K562 (cell line): ENCODE data around the gene NECAP2. TPM values are rescaled to one million over a fixed set of nuclear protein-coding genes. Genes with fewer than 3 reads are reported as not detected.

ENCODE experiments used
- ATAC-seq: fragments of 200-7000 bp; cut with Tn5 transposase; 3 replicates; pipeline ENCODE4 v1.9.1; 2020; ENCODE audit warnings: moderate library complexity
- BruUV-seq: library from RNA; stranded (reverse); fragments of 400-500 nt; replicated peaks from 2 replicates; lab custom pipeline; 2021; lab: Mats Ljungman, UMichigan
- CTCF ChIA-PET: fragments of 300-600 bp; formaldehyde crosslinking; extraction: SDS; loops from one replicate; lab custom pipeline; 2021; ENCODE audit warnings: low intra/inter-chr PET ratio; lab: Yijun Ruan, JAX
- POLR2A ChIA-PET: fragments of 300-600, 350-650 bp; sonication (Branson Sonifier 250); formaldehyde crosslinking; extraction: SDS; loops from one replicate; lab custom pipeline; 2021; ENCODE audit warnings: antibody characterized with exemption, inconsistent platforms; lab: Yijun Ruan, JAX
- DNase-seq, 4 experiments: peaks; one replicate each; pipeline versions ENCODE4 v3.0.0 to v3.0.0-alpha.2; 2011 to 2018; ENCODE audit warnings: low spot score in 3 of 4, mixed read lengths in 3 of 4; ENCODE audit errors: extremely low read depth in 1 of 4
- FAIRE-seq: peaks from 2 replicates; lab custom pipeline; 2011; peaks lifted over from hg19 to GRCh38; lab: Jason Lieb, UNC
- H2AFZ ChIP-seq: 2 replicates; pipeline ENCODE4 v1.6.0; 2011; ENCODE audit warnings: low read depth, low read length, control low read depth, inconsistent platforms
- H3K27ac ChIP-seq: fragments of 200-600 bp; 3 replicates; pipeline ENCODE4 v1.8.0; 2011; ENCODE audit warnings: low read depth, mild to moderate bottlenecking, control low read depth, inconsistent platforms, low read length, moderate library complexity, mixed read lengths; ENCODE audit errors: extremely low read depth
- H3K27me3 ChIP-seq, 2 experiments: fragments of 300-600 bp in 1 of 2; 2 replicates in 1 of 2; 3 replicates in 1 of 2; pipeline versions ENCODE4 v1.6.0 to v1.8.0; 2011; ENCODE audit warnings: inconsistent platforms in 2 of 2, low read length in 2 of 2, mild to moderate bottlenecking in 1 of 2, mixed read lengths in 1 of 2, moderate library complexity in 1 of 2; ENCODE audit not compliant: control insufficient read depth in 2 of 2, insufficient read depth in 2 of 2
- H3K36me3 ChIP-seq: fragments of 300-600 bp; 3 replicates; pipeline ENCODE4 v1.8.0; 2011; ENCODE audit warnings: mild to moderate bottlenecking, low read length, inconsistent platforms; ENCODE audit not compliant: control insufficient read depth, insufficient read depth
- H3K4me1 ChIP-seq, 2 experiments: fragments of 200-600 bp in 1 of 2; replicated peaks in 1 of 2; 2 replicates in 1 of 2; 3 replicates in 1 of 2; pipeline versions ENCODE4 v1.5.1 to v1.8.0; 2011; ENCODE audit warnings: inconsistent platforms in 2 of 2, low read length in 2 of 2, mild to moderate bottlenecking in 1 of 2, mixed read lengths in 1 of 2, moderate library complexity in 1 of 2; ENCODE audit not compliant: control insufficient read depth in 2 of 2, insufficient read depth in 2 of 2
- H3K4me2 ChIP-seq: 2 replicates; pipeline ENCODE4 v1.6.1; 2011; ENCODE audit warnings: low read length, control low read depth, inconsistent platforms, mixed read lengths; ENCODE audit not compliant: insufficient read depth
- H3K4me3 ChIP-seq: fragments of 200-600 bp; sonication (generic), shearing (Covaris generic); 2 replicates; pipeline ENCODE4 v1.5.1; 2016; ENCODE audit warnings: control low read depth, inconsistent platforms
- H3K79me2 ChIP-seq: fragments of 200-600 bp; 3 replicates; pipeline ENCODE4 v1.8.0; 2011; ENCODE audit warnings: low read length, inconsistent platforms; ENCODE audit not compliant: control insufficient read depth, insufficient read depth
- H3K9ac ChIP-seq, 2 experiments: 2 replicates each; pipeline versions ENCODE4 v1.6.0 to v1.6.1; 2011; ENCODE audit warnings: low read depth in 2 of 2, low read length in 2 of 2, control low read depth in 1 of 2, inconsistent platforms in 1 of 2, mild to moderate bottlenecking in 1 of 2, mixed read lengths in 1 of 2; ENCODE audit not compliant: insufficient read depth in 1 of 2
- H3K9me1 ChIP-seq: one replicate; pipeline ENCODE4 v1.6.0; 2011; ENCODE audit warnings: inconsistent platforms, mild to moderate bottlenecking, low read length, moderate library complexity; ENCODE audit not compliant: control insufficient read depth, insufficient read depth
- H3K9me3 ChIP-seq: replicated peaks from 2 replicates; pipeline ENCODE4 v1.5.1; 2011; ENCODE audit warnings: low read depth, low read length, inconsistent platforms; ENCODE audit not compliant: control insufficient read depth, insufficient read depth
- H4K20me1 ChIP-seq: replicated peaks from 2 replicates; pipeline ENCODE4 v1.6.1; 2011; ENCODE audit warnings: low read length, inconsistent platforms, mixed read lengths; ENCODE audit not compliant: control insufficient read depth, insufficient read depth
- WGBS: fragments of 100-300 bp; shearing (Covaris generic); methylation state at CpG from one replicate; pipeline ENCODE4 v1.1.6; 2016; ENCODE audit warnings: low coverage, mixed read lengths; ENCODE audit not compliant: insufficient coverage; ENCODE audit errors: missing lambda C conversion rate; 5-methylcytosine and 5-hydroxymethylcytosine counted together
- in situ Hi-C: fragments of 300-500 bp; cut with MboI; formaldehyde crosslinking; loops from 4 replicates; pipeline ENCODE4 v1.15.0; 2018; ENCODE audit warnings: inconsistent platforms, mixed read lengths
- intact Hi-C: fragments of 100-400 bp; cut with micrococcal nuclease; formaldehyde crosslinking; loops from 2 replicates; pipeline ENCODE4 v1.14.2; 2022
- polyA plus RNA-seq, 8 experiments: library from polyadenylated mRNA; depleted of rRNA in 4 of 8; stranded (reverse) in 5 of 8; unstranded in 3 of 8; fragments of >200 nt; fragmentation: Nextera tagmentation in 2 of 8; fragmentation: Illumina TruSeq in 1 of 8; extraction: Ambion mirVana in 2 of 8; extraction: Trizol in 1 of 8; gene quantifications; 2 replicates each; pipeline versions ENCODE4 v1.2.1 to v1.2.3, GENCODE V29; 2011 to 2014; ENCODE audit warnings: inconsistent platforms in 1 of 8, missing spikeins in 1 of 8
- total RNA-seq, 7 experiments: library from RNA; depleted of rRNA in 6 of 7; stranded (reverse); fragments of >200 nt in 6 of 7; fragmentation: Illumina TruSeq in 2 of 7; extraction: Trizol in 2 of 7; gene quantifications; 2 replicates each; pipeline versions ENCODE4 v1.2.1 to v1.2.3, GENCODE V29; 2011 to 2021; ENCODE audit warnings: low replicate concordance in 1 of 7
- TF ChIP-seq, protein P1 (sequence below): fragments of 250-450 bp; sonication (Bioruptor Pico); IDR thresholded peaks from 2 replicates; pipeline ENCODE4 v1.5.0; 2021; ENCODE audit warnings: mild to moderate bottlenecking, borderline replicate concordance

The NECAP2 gene
- total and polyA plus RNA-seq, 9 of the 15 experiments (the other 6 are each of a cell fraction or from before 2014, with no cell fraction given), result 22.7 to 107 (median 79.2) TPM

DNA sequence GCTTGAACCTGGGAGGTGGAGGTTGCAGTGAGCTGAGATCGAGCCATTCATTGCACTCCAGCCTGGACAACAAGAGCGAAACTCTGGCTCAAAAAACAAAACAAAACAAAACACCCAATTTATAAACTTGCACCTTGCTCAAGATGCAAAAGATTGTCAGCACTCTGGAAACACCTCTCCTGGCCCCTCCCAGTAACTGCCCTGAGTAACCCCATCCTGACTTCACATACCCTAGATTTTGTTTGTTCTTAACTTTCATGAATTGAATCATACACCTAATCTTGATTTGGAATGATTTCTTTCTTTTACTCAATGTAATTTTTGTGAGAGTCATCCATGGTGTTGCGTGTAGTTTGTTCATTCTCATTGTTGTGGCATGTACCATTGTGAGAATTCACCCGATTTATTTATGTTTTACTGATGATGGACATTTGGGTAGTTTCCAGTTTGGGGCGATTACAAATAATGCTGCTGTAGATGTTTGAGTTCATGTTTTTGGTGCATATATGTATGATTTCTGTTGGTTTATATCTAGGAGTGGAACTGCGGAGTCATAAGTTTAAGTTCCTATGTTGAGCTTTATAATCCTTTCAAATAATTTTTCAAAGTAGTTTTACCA, 10.4 kb downstream of the NECAP2 start:
- H3K27ac ChIP-seq, result no peak overlapping the region
- H3K9me3 ChIP-seq, result no peaks in the 10 kb centered on the region
- no peak overlapping the region for H3K4me3 ChIP-seq
- H4K20me1 ChIP-seq, result 0 out of 2 replicates have a peak, but pooled peaks cover 3% of the 10 kb centered on the region
- DNase-seq (no peak), ATAC-seq (no peak)
- H3K9ac ChIP-seq, result no peak overlapping the region
- intact Hi-C loops, result no loop called here
- POLR2A ChIA-PET, result interaction anchor here (0.8 to 3.3 kb wide), 3 partner anchors 8 to 11 kb away, joined by 3 to 15 read pairs (median 5); partner anchors contain the start of gene NECAP2
- H3K27me3 ChIP-seq, result no peaks in the 10 kb centered on the region
- no peaks in the 10 kb centered on the region for H3K4me1 ChIP-seq
- 0 out of 3 replicates have a peak, but pooled peaks cover 2% of the 10 kb centered on the region for H3K79me2 ChIP-seq
- no peak overlapping the region for H2AFZ ChIP-seq
- no peaks in the 10 kb centered on the region for H3K9me1 ChIP-seq
- no TSS peak for BruUV-seq
- TF ChIP-seq, protein P1, sequence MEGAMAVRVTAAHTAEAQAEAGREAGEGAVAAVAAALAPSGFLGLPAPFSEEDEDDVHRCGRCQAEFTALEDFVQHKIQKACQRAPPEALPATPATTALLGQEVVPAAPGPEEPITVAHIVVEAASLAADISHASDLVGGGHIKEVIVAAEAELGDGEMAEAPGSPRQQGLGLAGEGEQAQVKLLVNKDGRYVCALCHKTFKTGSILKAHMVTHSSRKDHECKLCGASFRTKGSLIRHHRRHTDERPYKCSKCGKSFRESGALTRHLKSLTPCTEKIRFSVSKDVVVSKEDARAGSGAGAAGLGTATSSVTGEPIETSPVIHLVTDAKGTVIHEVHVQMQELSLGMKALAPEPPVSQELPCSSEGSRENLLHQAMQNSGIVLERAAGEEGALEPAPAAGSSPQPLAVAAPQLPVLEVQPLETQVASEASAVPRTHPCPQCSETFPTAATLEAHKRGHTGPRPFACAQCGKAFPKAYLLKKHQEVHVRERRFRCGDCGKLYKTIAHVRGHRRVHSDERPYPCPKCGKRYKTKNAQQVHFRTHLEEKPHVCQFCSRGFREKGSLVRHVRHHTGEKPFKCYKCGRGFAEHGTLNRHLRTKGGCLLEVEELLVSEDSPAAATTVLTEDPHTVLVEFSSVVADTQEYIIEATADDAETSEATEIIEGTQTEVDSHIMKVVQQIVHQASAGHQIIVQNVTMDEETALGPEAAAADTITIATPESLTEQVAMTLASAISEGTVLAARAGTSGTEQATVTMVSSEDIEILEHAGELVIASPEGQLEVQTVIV (CRISPR knock-in tag), result no peak
- TF ChIP-seq, all 486 proteins: peak for 0
- 85% methylated on average over 6 of the region's 6 CpGs for WGBS
- FAIRE-seq, result no peak
- CTCF ChIA-PET, result no interaction called here
- H3K4me2 ChIP-seq, result no peak overlapping the region
- H3K36me3 ChIP-seq, result peaks cover 92% of the 10 kb centered on the region
- in situ Hi-C loops, result no loop called here
